HG03280 (cell line): ENCODE data around the gene OPTN.
"Not testable (repeated sequence)": the region's sequence is repeated elsewhere in the genome, so short reads cannot be mapped to it uniquely, and the experiment has no call there.

Experiments used
- ATAC-seq: cut with Tn5 transposase; IDR thresholded peaks from one replicate; pipeline ENCODE4 v1.9.1; 2021; ENCODE audit warnings: mild to moderate bottlenecking, moderate library complexity; ENCODE audit not compliant: unreplicated experiment

Gene OPTN

GRCh38 chr10:13089345-13089744 lies 10.6 kb upstream of the OPTN start:
- no peak for ATAC-seq

DNA sequence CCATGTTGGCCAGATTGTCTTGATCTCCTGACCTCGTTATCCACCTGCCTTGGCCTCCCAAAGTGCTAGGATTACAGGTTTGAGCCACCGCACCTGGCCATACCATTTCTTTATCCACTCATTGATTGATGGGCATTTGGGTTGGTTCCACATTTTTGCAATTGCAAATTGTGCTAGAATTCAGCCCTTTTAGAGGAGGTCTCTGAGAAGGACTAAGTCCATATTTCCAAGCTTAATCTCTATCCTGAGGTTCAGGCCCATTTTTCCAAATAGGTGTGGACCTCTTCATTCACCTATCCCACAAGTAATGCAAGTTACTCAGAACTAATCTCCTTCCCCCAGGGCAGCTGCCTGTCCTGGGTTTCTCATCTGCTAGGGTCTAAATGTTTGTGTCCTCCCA lies 9.7 kb upstream of the OPTN start:
- ATAC-seq: no peak

DNA sequence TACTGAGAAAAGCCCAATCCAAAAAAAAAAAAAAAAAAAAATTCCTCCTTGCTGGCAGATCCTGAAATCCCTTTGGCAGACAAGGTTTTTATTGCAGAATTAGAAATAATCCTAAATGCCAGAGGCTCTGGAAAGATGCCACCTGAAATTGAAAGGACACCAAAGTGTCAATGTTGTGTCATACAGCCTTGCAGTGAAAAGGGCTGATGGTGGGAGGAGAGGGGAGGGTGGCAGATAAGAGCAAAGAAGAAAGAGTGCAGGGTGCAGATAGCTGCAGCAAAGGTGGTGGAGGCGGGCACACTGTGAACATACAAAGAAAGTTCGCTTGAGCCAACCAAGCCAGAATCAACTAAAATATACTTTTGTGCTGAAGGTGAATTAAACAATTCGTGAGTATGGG lies 8.2 kb upstream of the OPTN start:
- no peak for ATAC-seq

- ATAC-seq: no peak
Observed at GRCh38 chr10:13092291-13093102, 7.5 kb upstream of the OPTN start.

DNA sequence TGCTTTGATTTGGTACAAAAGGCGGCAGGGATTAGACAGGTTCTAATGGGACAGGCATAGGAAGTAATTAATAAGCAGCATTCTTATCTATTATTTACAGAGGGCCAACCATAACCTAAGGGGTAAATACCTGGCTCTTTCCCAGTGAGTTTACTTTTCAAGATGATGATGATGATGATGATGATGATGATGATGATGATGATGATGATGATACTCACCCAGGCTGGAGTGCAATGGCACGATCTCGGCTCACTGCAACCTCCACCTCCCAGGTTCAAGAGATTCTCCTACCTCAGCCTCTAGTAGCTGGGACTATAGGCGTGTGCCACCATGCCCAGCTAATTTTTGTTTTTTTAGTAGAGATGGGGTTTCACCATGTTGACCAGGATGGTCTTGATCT lies 5.9 kb upstream of the OPTN start:
- ATAC-seq: not testable (repeated sequence)

DNA sequence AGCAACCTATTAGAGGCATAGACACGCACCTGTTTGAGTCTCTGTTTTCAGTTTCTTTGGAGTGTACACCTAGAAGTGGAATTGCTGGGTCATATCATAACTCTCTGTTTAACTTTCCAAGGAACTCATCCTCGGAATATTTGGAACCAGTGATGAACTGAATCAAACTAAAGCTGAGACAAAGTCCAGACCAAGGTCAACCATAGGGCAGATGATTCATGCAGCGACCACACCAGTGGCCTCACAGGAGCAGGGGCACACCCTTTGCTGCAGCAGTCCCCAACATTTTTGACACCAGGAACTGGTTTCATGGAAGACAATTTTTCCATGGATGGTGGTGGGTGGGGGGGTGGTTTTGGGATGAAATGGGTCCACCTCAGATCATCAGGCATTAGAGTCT lies 4.9 kb upstream of the OPTN start:
- no peak for ATAC-seq

DNA sequence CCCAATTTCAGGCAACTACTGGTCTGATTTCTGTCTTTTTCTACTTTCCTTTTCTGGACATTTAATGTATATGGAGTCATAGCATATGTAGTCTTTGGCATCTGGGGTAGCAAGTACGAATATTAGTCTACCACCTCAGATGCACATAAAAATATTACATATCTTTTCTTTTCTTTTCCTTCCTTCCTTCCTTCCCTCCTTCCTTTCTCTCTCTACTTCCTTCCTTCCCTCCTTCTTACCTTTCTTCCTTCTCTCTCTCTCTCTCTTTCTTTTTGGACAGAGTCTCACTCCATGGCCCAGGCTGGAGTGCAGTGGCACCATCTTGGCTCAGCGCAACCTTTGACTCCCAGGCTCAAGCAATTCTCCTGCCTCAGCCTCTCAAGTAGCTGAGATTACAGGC lies 4.0 kb upstream of the OPTN start:
- no peak for ATAC-seq

- ATAC-seq: peak; percentile 32
Observed at GRCh38 chr10:13099144-13099665, 758 bp upstream of the OPTN start.

GRCh38 chr10:13100349-13101294 lies 659 bp downstream of the OPTN start:
- ATAC-seq: peak; percentile 23

- ATAC-seq: no peak
Observed at GRCh38 chr10:13102002-13102794, 2.2 kb downstream of the OPTN start.

- ATAC-seq: no peak
Observed at GRCh38 chr10:13103554-13103953, 3.6 kb downstream of the OPTN start.

- ATAC-seq: no peak
Observed at GRCh38 chr10:13104697-13105096, 4.7 kb downstream of the OPTN start.

DNA sequence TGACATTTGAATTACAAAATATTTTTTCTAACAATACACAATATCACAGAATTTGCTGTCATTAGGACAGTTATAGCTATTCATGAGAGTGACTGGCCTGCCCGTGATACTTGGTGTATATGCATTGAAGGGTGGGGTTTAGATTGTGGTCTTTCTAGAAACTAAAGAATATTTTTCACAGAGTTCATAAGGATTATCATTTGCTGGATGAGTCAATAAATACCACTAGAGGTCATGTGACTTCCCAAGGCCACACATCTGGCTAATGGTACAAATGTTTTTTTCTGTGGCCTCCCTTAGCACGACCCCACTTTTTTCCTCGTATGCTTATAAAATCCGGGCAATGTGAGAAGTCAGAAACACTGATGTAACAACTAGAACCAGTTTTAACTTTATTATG lies 5.2 kb downstream of the OPTN start:
- ATAC-seq: no peak

- ATAC-seq: no peak
Observed at GRCh38 chr10:13106387-13107045, 6.6 kb downstream of the OPTN start.

DNA sequence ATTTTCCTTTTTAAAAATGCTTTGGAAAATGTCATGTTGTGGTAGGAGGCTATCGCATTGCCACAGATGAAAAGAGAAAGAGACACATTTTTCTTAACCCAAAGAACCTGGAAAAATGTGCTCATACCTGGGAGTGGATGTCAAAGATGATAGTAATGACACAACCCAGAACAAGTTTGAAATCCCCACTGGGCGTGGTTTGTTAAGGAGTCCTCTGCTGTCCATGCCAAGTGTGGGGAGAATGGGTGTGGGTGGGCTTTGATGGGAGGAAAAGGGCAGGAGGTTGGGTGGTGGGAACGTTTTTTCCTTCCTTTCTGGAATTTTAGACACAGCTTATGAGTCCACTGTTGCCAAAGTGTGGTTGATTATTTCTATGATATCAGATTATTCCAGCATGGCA lies 10.9 kb downstream of the OPTN start:
- ATAC-seq: no peak

DNA sequence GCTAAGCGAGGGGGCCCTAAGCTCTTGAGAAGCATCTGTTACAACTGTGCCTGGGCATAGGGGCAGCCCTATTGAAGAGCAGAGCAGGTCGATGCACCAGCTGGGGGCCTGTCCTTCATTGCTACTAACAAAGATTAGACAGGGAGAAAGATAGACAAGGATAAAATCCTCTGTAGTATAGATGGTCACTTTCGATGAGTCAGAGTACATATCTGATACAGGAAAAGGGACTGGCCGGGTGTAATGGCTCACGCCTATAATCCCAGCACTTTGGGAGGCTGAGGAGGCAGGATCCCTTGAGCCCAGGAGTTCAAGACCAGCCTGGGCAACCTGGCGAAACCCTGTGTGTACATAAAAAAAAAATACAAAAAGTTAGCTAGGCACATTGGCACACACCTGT lies 13.6 kb downstream of the OPTN start:
- ATAC-seq: no peak

DNA sequence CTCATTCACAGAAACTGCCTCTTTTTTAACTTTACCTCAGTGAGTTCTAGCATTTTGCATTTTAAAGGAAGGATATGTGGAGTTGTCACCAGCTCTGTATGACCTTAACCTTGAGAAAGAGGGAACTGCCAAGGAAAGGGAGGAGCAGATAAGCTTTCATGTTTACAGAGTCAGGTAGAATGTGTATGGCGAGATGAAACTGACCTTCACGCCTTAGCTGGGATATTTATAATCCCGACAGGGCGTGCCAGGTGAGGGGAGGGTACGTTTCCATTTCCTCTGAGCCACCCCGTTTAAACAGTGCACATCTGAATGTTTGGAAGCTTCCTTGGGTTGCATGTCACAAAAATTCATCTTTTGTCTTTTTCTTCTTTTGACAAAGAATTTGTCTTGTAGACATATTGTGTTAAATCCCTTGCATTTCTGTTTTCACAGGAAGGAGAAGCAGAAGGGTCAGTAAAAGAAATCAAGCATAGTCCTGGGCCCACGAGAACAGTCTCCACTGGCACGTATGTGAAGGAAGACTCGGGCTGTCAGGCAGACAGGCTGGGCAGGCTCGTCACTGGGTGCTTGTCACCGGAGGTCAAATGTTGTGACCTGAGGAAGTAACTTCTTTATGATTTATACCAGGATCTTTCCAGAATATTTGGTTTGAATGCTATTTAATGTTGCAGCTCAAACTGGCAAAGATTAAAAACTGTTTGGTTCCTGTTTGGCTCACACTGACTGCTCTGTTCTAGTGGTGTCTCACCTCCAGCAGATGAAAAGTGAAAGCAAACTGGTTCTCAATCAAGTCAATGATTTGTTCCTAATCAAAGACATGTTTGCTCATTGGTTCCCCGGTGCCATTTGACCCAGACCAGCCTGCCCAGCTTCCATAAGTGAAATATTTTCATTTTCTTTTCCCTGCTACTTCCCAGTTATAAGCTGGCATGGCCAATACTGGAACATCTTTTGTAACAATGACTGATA lies 16.2 kb downstream of the OPTN start:
- no peak for ATAC-seq

DNA sequence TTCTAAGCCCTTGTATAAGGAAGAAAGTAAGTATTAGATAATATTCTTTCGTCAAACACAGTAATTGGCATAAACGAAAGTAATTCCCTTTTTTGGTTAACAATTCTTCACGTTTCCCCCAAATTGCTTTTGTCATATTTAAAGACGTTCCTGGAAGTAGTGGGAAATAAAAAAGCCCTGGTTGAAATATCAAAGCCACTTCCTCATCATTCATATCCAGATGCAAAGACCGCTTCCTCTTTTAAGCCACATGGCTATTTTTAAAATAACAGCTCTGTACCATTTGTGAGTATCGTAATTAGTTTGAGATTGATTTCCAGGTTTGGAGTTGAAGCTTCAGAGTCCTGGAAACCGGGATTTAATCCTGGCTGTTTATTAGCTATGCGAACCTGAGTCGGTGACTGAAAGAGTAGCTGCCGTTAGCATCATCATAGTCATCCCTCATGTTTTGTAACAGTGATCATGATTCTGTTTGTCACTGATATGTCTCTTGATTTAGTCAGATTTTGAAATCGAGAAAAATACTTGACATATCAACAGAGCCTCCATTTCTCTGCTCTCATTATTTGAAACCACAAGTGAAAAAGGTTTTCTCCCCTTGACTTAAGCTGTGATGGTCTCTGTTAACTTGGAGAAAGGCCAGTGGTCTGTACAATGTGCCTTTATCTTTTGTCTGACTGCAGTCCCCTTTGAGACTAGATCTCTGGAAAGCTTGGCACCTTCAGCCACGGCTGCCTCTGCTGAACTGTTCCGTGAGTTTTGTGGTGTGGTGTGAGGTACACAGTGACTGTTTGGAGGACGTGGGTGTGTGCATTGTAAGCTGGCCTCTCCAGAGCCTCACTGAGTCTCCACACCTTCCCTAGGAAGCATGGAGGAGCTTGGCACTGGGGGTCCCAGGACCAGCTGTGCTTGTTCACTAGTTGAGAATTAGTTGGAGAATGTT lies 18.1 kb downstream of the OPTN start:
- ATAC-seq: no peak
